K562 (cell line): ENCODE data around the gene KCNA2. TPM values are rescaled to one million over a fixed set of nuclear protein-coding genes. Genes with fewer than 3 reads are reported as not detected.

ENCODE experiments used
- ATAC-seq: fragments of 200-7000 bp; cut with Tn5 transposase; 3 replicates; pipeline ENCODE4 v1.9.1; 2020; ENCODE audit warnings: moderate library complexity
- BruUV-seq: library from RNA; stranded (reverse); fragments of 400-500 nt; replicated peaks from 2 replicates; lab custom pipeline; 2021; lab: Mats Ljungman, UMichigan
- CTCF ChIA-PET: fragments of 300-600 bp; formaldehyde crosslinking; extraction: SDS; loops from one replicate; lab custom pipeline; 2021; ENCODE audit warnings: low intra/inter-chr PET ratio; lab: Yijun Ruan, JAX
- POLR2A ChIA-PET: fragments of 300-600, 350-650 bp; sonication (Branson Sonifier 250); formaldehyde crosslinking; extraction: SDS; loops from one replicate; lab custom pipeline; 2021; ENCODE audit warnings: antibody characterized with exemption, inconsistent platforms; lab: Yijun Ruan, JAX
- DNase-seq, 4 experiments: peaks; one replicate each; pipeline versions ENCODE4 v3.0.0 to v3.0.0-alpha.2; 2011 to 2018; ENCODE audit warnings: low spot score in 3 of 4, mixed read lengths in 3 of 4; ENCODE audit errors: extremely low read depth in 1 of 4
- FAIRE-seq: peaks from 2 replicates; lab custom pipeline; 2011; peaks lifted over from hg19 to GRCh38; lab: Jason Lieb, UNC
- H2AFZ ChIP-seq: 2 replicates; pipeline ENCODE4 v1.6.0; 2011; ENCODE audit warnings: low read depth, low read length, control low read depth, inconsistent platforms
- H3K27ac ChIP-seq: fragments of 200-600 bp; 3 replicates; pipeline ENCODE4 v1.8.0; 2011; ENCODE audit warnings: low read depth, mild to moderate bottlenecking, control low read depth, inconsistent platforms, low read length, moderate library complexity, mixed read lengths; ENCODE audit errors: extremely low read depth
- H3K27me3 ChIP-seq, 2 experiments: fragments of 300-600 bp in 1 of 2; 2 replicates in 1 of 2; 3 replicates in 1 of 2; pipeline versions ENCODE4 v1.6.0 to v1.8.0; 2011; ENCODE audit warnings: inconsistent platforms in 2 of 2, low read length in 2 of 2, mild to moderate bottlenecking in 1 of 2, mixed read lengths in 1 of 2, moderate library complexity in 1 of 2; ENCODE audit not compliant: control insufficient read depth in 2 of 2, insufficient read depth in 2 of 2
- H3K36me3 ChIP-seq: fragments of 300-600 bp; 3 replicates; pipeline ENCODE4 v1.8.0; 2011; ENCODE audit warnings: mild to moderate bottlenecking, low read length, inconsistent platforms; ENCODE audit not compliant: control insufficient read depth, insufficient read depth
- H3K4me1 ChIP-seq, 2 experiments: fragments of 200-600 bp in 1 of 2; replicated peaks in 1 of 2; 2 replicates in 1 of 2; 3 replicates in 1 of 2; pipeline versions ENCODE4 v1.5.1 to v1.8.0; 2011; ENCODE audit warnings: inconsistent platforms in 2 of 2, low read length in 2 of 2, mild to moderate bottlenecking in 1 of 2, mixed read lengths in 1 of 2, moderate library complexity in 1 of 2; ENCODE audit not compliant: control insufficient read depth in 2 of 2, insufficient read depth in 2 of 2
- H3K4me2 ChIP-seq: 2 replicates; pipeline ENCODE4 v1.6.1; 2011; ENCODE audit warnings: low read length, control low read depth, inconsistent platforms, mixed read lengths; ENCODE audit not compliant: insufficient read depth
- H3K4me3 ChIP-seq: fragments of 200-600 bp; sonication (generic), shearing (Covaris generic); 2 replicates; pipeline ENCODE4 v1.5.1; 2016; ENCODE audit warnings: control low read depth, inconsistent platforms
- H3K79me2 ChIP-seq: fragments of 200-600 bp; 3 replicates; pipeline ENCODE4 v1.8.0; 2011; ENCODE audit warnings: low read length, inconsistent platforms; ENCODE audit not compliant: control insufficient read depth, insufficient read depth
- H3K9ac ChIP-seq, 2 experiments: 2 replicates each; pipeline versions ENCODE4 v1.6.0 to v1.6.1; 2011; ENCODE audit warnings: low read depth in 2 of 2, low read length in 2 of 2, control low read depth in 1 of 2, inconsistent platforms in 1 of 2, mild to moderate bottlenecking in 1 of 2, mixed read lengths in 1 of 2; ENCODE audit not compliant: insufficient read depth in 1 of 2
- H3K9me1 ChIP-seq: one replicate; pipeline ENCODE4 v1.6.0; 2011; ENCODE audit warnings: inconsistent platforms, mild to moderate bottlenecking, low read length, moderate library complexity; ENCODE audit not compliant: control insufficient read depth, insufficient read depth
- H3K9me3 ChIP-seq: replicated peaks from 2 replicates; pipeline ENCODE4 v1.5.1; 2011; ENCODE audit warnings: low read depth, low read length, inconsistent platforms; ENCODE audit not compliant: control insufficient read depth, insufficient read depth
- H4K20me1 ChIP-seq: replicated peaks from 2 replicates; pipeline ENCODE4 v1.6.1; 2011; ENCODE audit warnings: low read length, inconsistent platforms, mixed read lengths; ENCODE audit not compliant: control insufficient read depth, insufficient read depth
- ARHGAP35 ChIP-seq: fragments of 450-650 bp; IDR thresholded peaks from 2 replicates; pipeline ENCODE4 v1.6.1; 2018; ENCODE audit not compliant: partially characterized antibody
- ETS2 ChIP-seq: IDR thresholded peaks from 2 replicates; pipeline ENCODE4 v1.6.1; 2016; ENCODE audit warnings: borderline replicate concordance, missing genetic modification characterization, mild to moderate bottlenecking, moderate library complexity, missing compliant biosample characterization; ENCODE audit not compliant: poor library complexity, severe bottlenecking
- IRF2 ChIP-seq: sonication (generic); formaldehyde crosslinking; IDR thresholded peaks from 2 replicates; pipeline ENCODE4 v1.8.1; 2022; ENCODE audit warnings: mild to moderate bottlenecking, missing genetic modification reagents
- NR4A1 ChIP-seq, 2 experiments: fragments of 250-450 bp in 1 of 2; fragments of 450-650 bp in 1 of 2; sonication (Bioruptor Pico) in 1 of 2; IDR thresholded peaks; 2 replicates each; pipeline versions ENCODE4 v1.4.0 to v1.6.1; 2016 to 2020; ENCODE audit warnings: mild to moderate bottlenecking in 2 of 2, missing compliant biosample characterization in 1 of 2, missing genetic modification characterization in 1 of 2, moderate library complexity in 1 of 2
- SMC3 ChIP-seq: conservative IDR thresholded peaks from 2 replicates; pipeline ENCODE4 v1.6.1; 2011; ENCODE audit warnings: low read depth, low read length, improper control_type of control experiment; ENCODE audit not compliant: insufficient read depth
- SNAPC5 ChIP-seq: fragments of 250-450 bp; sonication (Bioruptor Pico); IDR thresholded peaks from 2 replicates; pipeline ENCODE4 v1.8.0; 2021; ENCODE audit warnings: moderate library complexity, mild to moderate bottlenecking, inconsistent platforms
- TFE3 ChIP-seq: fragments of 450-650 bp; formaldehyde crosslinking; IDR thresholded peaks from 2 replicates; pipeline ENCODE4 v1.4.0; 2020; ENCODE audit warnings: mild to moderate bottlenecking, mixed read lengths
- ZNF518B ChIP-seq: fragments of 250-450 bp; sonication (Bioruptor Pico); IDR thresholded peaks from 2 replicates; pipeline ENCODE4 v1.5.0; 2021; ENCODE audit warnings: mild to moderate bottlenecking, moderate library complexity
- ZNF778 ChIP-seq: fragments of 450-650 bp; formaldehyde crosslinking; IDR thresholded peaks from 2 replicates; pipeline ENCODE4 v1.4.0; 2020; ENCODE audit warnings: mild to moderate bottlenecking, moderate library complexity
- WGBS: fragments of 100-300 bp; shearing (Covaris generic); methylation state at CpG from one replicate; pipeline ENCODE4 v1.1.6; 2016; ENCODE audit warnings: low coverage, mixed read lengths; ENCODE audit not compliant: insufficient coverage; ENCODE audit errors: missing lambda C conversion rate; 5-methylcytosine and 5-hydroxymethylcytosine counted together
- in situ Hi-C: fragments of 300-500 bp; cut with MboI; formaldehyde crosslinking; loops from 4 replicates; pipeline ENCODE4 v1.15.0; 2018; ENCODE audit warnings: inconsistent platforms, mixed read lengths
- intact Hi-C: fragments of 100-400 bp; cut with micrococcal nuclease; formaldehyde crosslinking; loops from 2 replicates; pipeline ENCODE4 v1.14.2; 2022
- polyA plus RNA-seq, 8 experiments: library from polyadenylated mRNA; depleted of rRNA in 4 of 8; stranded (reverse) in 5 of 8; unstranded in 3 of 8; fragments of >200 nt; fragmentation: Nextera tagmentation in 2 of 8; fragmentation: Illumina TruSeq in 1 of 8; extraction: Ambion mirVana in 2 of 8; extraction: Trizol in 1 of 8; gene quantifications; 2 replicates each; pipeline versions ENCODE4 v1.2.1 to v1.2.3, GENCODE V29; 2011 to 2014; ENCODE audit warnings: inconsistent platforms in 1 of 8, missing spikeins in 1 of 8
- total RNA-seq, 7 experiments: library from RNA; depleted of rRNA in 6 of 7; stranded (reverse); fragments of >200 nt in 6 of 7; fragmentation: Illumina TruSeq in 2 of 7; extraction: Trizol in 2 of 7; gene quantifications; 2 replicates each; pipeline versions ENCODE4 v1.2.1 to v1.2.3, GENCODE V29; 2011 to 2021; ENCODE audit warnings: low replicate concordance in 1 of 7

KCNA2 gene
- total and polyA plus RNA-seq, 9 of the 15 experiments (the other 6 are each of a cell fraction or from before 2014, with no cell fraction given): not detected

- ChIA-PET POLR2A (interaction anchor here (2.8 kb wide), 1 partner anchor 9 kb away, joined by 11 read pairs; no protein-coding TSS in a partner anchor), CTCF (no interaction called here)
- TF ChIP-seq SMC3 (no peak), ZNF778 (no peak), ARHGAP35 (no peak), ZNF518B (no peak), ETS2 (no peak), NR4A1 (CRISPR knock-in tag; IDR thresholded peaks at IDR 0.05) (no peak), NR4A1 (tag; IDR thresholded peaks at IDR 0.05) (no peak), SNAPC5 (CRISPR knock-in tag) (no peak), TFE3 (CRISPR knock-in tag) (no peak), IRF2 (CRISPR knock-in tag) (no peak)
- ATAC-seq (no peak), FAIRE-seq (no peak), DNase-seq (no peak)
- in situ Hi-C loops: no loop called here
- Histone ChIP-seq H3K27ac (no peak overlapping the region), H3K79me2 (no peaks in the 10 kb centered on the region), H3K4me1 (no peaks in the 10 kb centered on the region), H3K4me2 (no peak overlapping the region), H3K9me1 (no peaks in the 10 kb centered on the region), H3K9ac (no peak overlapping the region), H2AFZ (no peak overlapping the region), H4K20me1 (no peaks in the 10 kb centered on the region; the same call in 1 of the 2 replicates), H3K9me3 (no peaks in the 10 kb centered on the region), H3K27me3 (peaks cover 3 to 6% of the 10 kb centered on the region in 2 experiments; a peak in 4 of 5 replicates), H3K36me3 (no peaks in the 10 kb centered on the region), H3K4me3 (no peak overlapping the region)
- intact Hi-C loops: no loop called here
- no TSS peak for BruUV-seq
- 2% methylated on average over 4 of the region's 4 CpGs for WGBS
Measured at GRCh38 chr1:110570901-110571300, 35.3 kb downstream of the KCNA2 start.
